Measurements from ENCODE around the gene ADGRG4.

The ADGRG4 gene

DNA sequence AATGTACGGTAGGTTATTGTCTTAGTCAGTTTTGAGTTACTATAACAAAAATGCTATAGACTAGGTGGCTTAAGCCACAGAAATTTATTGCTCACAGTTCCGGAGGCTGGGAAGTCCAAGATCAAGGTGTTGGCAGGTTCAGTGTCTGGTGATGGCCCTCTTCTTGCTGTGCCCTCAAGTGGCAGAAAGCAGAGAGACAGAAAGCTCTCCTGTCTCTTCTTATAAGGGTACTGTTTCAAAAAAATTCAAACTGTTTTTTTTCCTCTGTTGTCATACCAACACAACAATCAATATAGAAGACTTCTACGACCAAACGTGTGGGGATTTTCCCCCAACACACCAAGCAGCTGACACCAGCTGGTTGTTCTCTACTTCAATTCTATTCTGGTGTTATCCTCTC is 53.4 kb downstream of the ADGRG4 start:
- Histone ChIP-seq H3K4me3 (replicated peaks; ENCODE audit: low read depth, low read length) (no peak overlapping the region), H3K27me3 (replicated peaks; ENCODE audit: control insufficient read depth, insufficient read depth, low read length) (no peaks in the 10 kb centered on the region), H3K36me3 (ENCODE audit: control insufficient read depth, insufficient read depth, low read length) (no peaks in the 10 kb centered on the region)
- no peak for DNase-seq (ENCODE audit: extremely low read depth, insufficient read length)
- no peak for TF ChIP-seq CTCF (IDR thresholded peaks at IDR 0.05; ENCODE audit: insufficient read depth, low read length, poor library complexity, severe bottlenecking)

DNA sequence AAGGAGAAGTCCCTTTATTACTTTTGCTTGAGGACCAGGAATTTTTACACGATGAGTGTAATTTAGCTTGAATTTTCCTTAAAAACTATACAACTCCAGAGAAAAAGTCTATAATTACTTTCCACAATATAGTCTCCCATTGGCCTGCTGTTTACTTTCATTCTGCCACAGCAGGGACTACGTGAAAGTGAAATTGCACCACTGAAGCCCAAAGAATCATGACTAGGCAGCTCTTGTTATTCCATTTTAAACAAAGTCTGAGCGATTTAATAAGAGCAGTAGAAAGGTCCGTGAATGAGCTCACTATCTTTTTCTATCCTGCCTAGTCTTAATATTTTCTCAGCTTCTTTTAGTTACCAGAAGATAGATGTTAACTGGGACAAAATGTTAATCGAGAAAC is 68.6 kb downstream of the ADGRG4 start:
- Histone ChIP-seq H3K27me3 (replicated peaks; ENCODE audit: control insufficient read depth, insufficient read depth, low read length) (no peaks in the 10 kb centered on the region), H3K4me3 (replicated peaks; ENCODE audit: low read depth, low read length) (no peak overlapping the region), H3K36me3 (ENCODE audit: control insufficient read depth, insufficient read depth, low read length) (no peaks in the 10 kb centered on the region)
- no peak for DNase-seq (ENCODE audit: extremely low read depth, insufficient read length)
- no peak for TF ChIP-seq CTCF (IDR thresholded peaks at IDR 0.05; ENCODE audit: insufficient read depth, low read length, poor library complexity, severe bottlenecking)

GRCh38 chrX:136376713-136377112 is 76.0 kb downstream of the ADGRG4 start:
- Histone ChIP-seq H3K4me3 (replicated peaks; ENCODE audit: low read depth, low read length) (no peak overlapping the region), H3K36me3 (ENCODE audit: control insufficient read depth, insufficient read depth, low read length) (no peaks in the 10 kb centered on the region), H3K27me3 (replicated peaks; ENCODE audit: control insufficient read depth, insufficient read depth, low read length) (no peaks in the 10 kb centered on the region)
- DNase-seq (ENCODE audit: extremely low read depth, insufficient read length) = no peak
- TF ChIP-seq CTCF (IDR thresholded peaks at IDR 0.05; ENCODE audit: insufficient read depth, low read length, poor library complexity, severe bottlenecking) = no peak

GRCh38 chrX:136380010-136380769 is 79.4 kb downstream of the ADGRG4 start:
- H3K27me3 ChIP-seq (replicated peaks; ENCODE audit: control insufficient read depth, insufficient read depth, low read length) = no peaks in the 10 kb centered on the region
- DNase-seq (ENCODE audit: extremely low read depth, insufficient read length) = no peak
- no peak overlapping the region for H3K4me3 ChIP-seq (replicated peaks; ENCODE audit: low read depth, low read length)
- H3K36me3 ChIP-seq (ENCODE audit: control insufficient read depth, insufficient read depth, low read length) = no peaks in the 10 kb centered on the region
- no peak for TF ChIP-seq CTCF (IDR thresholded peaks at IDR 0.05; ENCODE audit: insufficient read depth, low read length, poor library complexity, severe bottlenecking)

- Histone ChIP-seq H3K36me3 (ENCODE audit: control insufficient read depth, insufficient read depth, low read length) (no peaks in the 10 kb centered on the region), H3K4me3 (replicated peaks; ENCODE audit: low read depth, low read length) (no peak overlapping the region), H3K27me3 (replicated peaks; ENCODE audit: control insufficient read depth, insufficient read depth, low read length) (no peaks in the 10 kb centered on the region)
- no peak for DNase-seq (ENCODE audit: extremely low read depth, insufficient read length)
- no peak for TF ChIP-seq CTCF (IDR thresholded peaks at IDR 0.05; ENCODE audit: insufficient read depth, low read length, poor library complexity, severe bottlenecking)
These were observed 85.4 kb downstream of the ADGRG4 start for GRCh38 chrX:136386173-136386572.

- Histone ChIP-seq H3K36me3 (ENCODE audit: control insufficient read depth, insufficient read depth, low read length) (no peaks in the 10 kb centered on the region), H3K27me3 (replicated peaks; ENCODE audit: control insufficient read depth, insufficient read depth, low read length) (no peaks in the 10 kb centered on the region), H3K4me3 (replicated peaks; ENCODE audit: low read depth, low read length) (no peak overlapping the region)
- no peak for TF ChIP-seq CTCF (IDR thresholded peaks at IDR 0.05; ENCODE audit: insufficient read depth, low read length, poor library complexity, severe bottlenecking)
- DNase-seq (ENCODE audit: extremely low read depth, insufficient read length) = no peak
These were observed 86.1 kb downstream of the ADGRG4 start for GRCh38 chrX:136386826-136387225.
